Endothelial cell of umbilical vein (primary cell): ENCODE measurements around the gene HSD17B14. TPM values are rescaled to one million over a fixed set of nuclear protein-coding genes. Genes with fewer than 3 reads are reported as not detected.
"Not testable (repeated sequence)": the region's sequence is repeated elsewhere in the genome, so short reads cannot be mapped to it uniquely, and the experiment has no call there.

Experiments used
- BruUV-seq: library from RNA; stranded (reverse); fragments of 400-500 nt; replicated peaks from 2 replicates; lab custom pipeline; 2021; lab: Mats Ljungman, UMichigan
- CTCF ChIA-PET: fragments of 300-600, 350-600 bp; sonication (Branson Sonifier 250); formaldehyde crosslinking; loops from one replicate; lab custom pipeline; 2021; ENCODE audit warnings: antibody characterized with exemption, inconsistent platforms; lab: Charles Lee
- POLR2A ChIA-PET: fragments of 300-600, 350-600 bp; sonication (Branson Sonifier 250); formaldehyde crosslinking; loops from one replicate; lab custom pipeline; 2021; ENCODE audit warnings: antibody characterized with exemption, inconsistent platforms; lab: Charles Lee
- DNase-seq: peaks from one replicate; pipeline ENCODE4 v3.0.0-alpha.2; 2011; ENCODE audit warnings: low read depth, low spot score
- FAIRE-seq: peaks from 2 replicates; lab custom pipeline; 2011; peaks lifted over from hg19 to GRCh38; lab: Jason Lieb, UNC
- H2AFZ ChIP-seq: 2 replicates; pipeline ENCODE4 v1.6.0; 2012; ENCODE audit warnings: low read depth, low read length, control low read depth, inconsistent platforms
- H3K27ac ChIP-seq: 2 replicates; pipeline ENCODE4 v1.5.1; 2011; ENCODE audit warnings: low read depth, mild to moderate bottlenecking, control low read depth, low read length, moderate library complexity; ENCODE audit not compliant: insufficient read depth
- H3K27me3 ChIP-seq, 2 experiments: 2 replicates each; pipeline versions ENCODE4 v1.6.0 to v1.6.1; 2011; ENCODE audit warnings: low read length in 2 of 2, mixed read lengths in 1 of 2; ENCODE audit not compliant: control insufficient read depth in 2 of 2, insufficient read depth in 2 of 2
- H3K36me3 ChIP-seq, 2 experiments: 2 replicates in 1 of 2; 3 replicates in 1 of 2; pipeline ENCODE4 v1.5.1; 2011; ENCODE audit warnings: low read length in 2 of 2, mild to moderate bottlenecking in 1 of 2, moderate library complexity in 1 of 2; ENCODE audit not compliant: control insufficient read depth in 2 of 2, insufficient read depth in 2 of 2; ENCODE audit errors: extremely low read depth in 1 of 2
- H3K4me1 ChIP-seq: 3 replicates; pipeline ENCODE4 v1.5.1; 2011; ENCODE audit warnings: mild to moderate bottlenecking, low read length; ENCODE audit not compliant: control insufficient read depth, insufficient read depth; ENCODE audit errors: extremely low read depth
- H3K4me2 ChIP-seq: 2 replicates; pipeline ENCODE4 v1.6.1; 2011; ENCODE audit warnings: low read length, control low read depth, mixed read lengths; ENCODE audit not compliant: insufficient read depth
- H3K4me3 ChIP-seq, 3 experiments: fragments of 200-600 bp in 1 of 3; sonication (generic), shearing (Covaris generic) in 1 of 3; replicated peaks in 1 of 3; 2 replicates each; pipeline ENCODE4 v1.5.1; 2011 to 2016; ENCODE audit warnings: control low read depth in 3 of 3, low read length in 3 of 3, mild to moderate bottlenecking in 2 of 3, inconsistent platforms in 1 of 3, low read depth in 1 of 3, moderate library complexity in 1 of 3; ENCODE audit not compliant: insufficient read depth in 1 of 3
- H3K79me2 ChIP-seq: 2 replicates; pipeline ENCODE4 v1.6.0; 2012; ENCODE audit warnings: low read length, inconsistent platforms; ENCODE audit not compliant: control insufficient read depth, insufficient read depth
- H3K9ac ChIP-seq: replicated peaks from 2 replicates; pipeline ENCODE3; 2011; ENCODE audit warnings: low read length, control low read depth; ENCODE audit not compliant: insufficient read depth; ENCODE audit errors: extremely low read depth
- H3K9me1 ChIP-seq: replicated peaks from 3 replicates; pipeline ENCODE4 v1.6.0; 2011; ENCODE audit warnings: mild to moderate bottlenecking, low read length; ENCODE audit not compliant: control insufficient read depth, insufficient read depth; ENCODE audit errors: extremely low read depth
- H3K9me3 ChIP-seq: replicated peaks from 2 replicates; pipeline ENCODE4 v1.5.1; 2012; ENCODE audit warnings: low read length, inconsistent platforms; ENCODE audit not compliant: control insufficient read depth, insufficient read depth
- H4K20me1 ChIP-seq: replicated peaks from 2 replicates; pipeline ENCODE3; 2011; ENCODE audit warnings: mild to moderate bottlenecking, low read length; ENCODE audit not compliant: control insufficient read depth, insufficient read depth; ENCODE audit errors: extremely low read depth
- dilution Hi-C: fragments of 300-500 bp; cut with MboI; formaldehyde crosslinking; loops from one replicate; pipeline ENCODE4 v1.15.0; 2019; ENCODE audit warnings: low sequenced_read_pairs; ENCODE audit not compliant: extremely low pct_ligation_motif_present
- intact Hi-C: fragments of 100-400 bp; cut with micrococcal nuclease; formaldehyde crosslinking; loops from one replicate; pipeline ENCODE4 v1.10.0; 2022
- polyA plus RNA-seq, 4 experiments: library from polyadenylated mRNA; depleted of rRNA in 3 of 4; stranded (reverse) in 3 of 4; unstranded in 1 of 4; fragments of >200 nt; gene quantifications; 2 replicates each; pipeline versions ENCODE4 v1.2.1 to v1.2.3, GENCODE V29; 2011 to 2012; ENCODE audit warnings: missing spikeins in 1 of 4
- small RNA-seq: library from RNA; depleted of rRNA; stranded (forward); fragments of <200 nt; gene quantifications from one replicate; pipeline ENCODE3, GENCODE V24; 2012; ENCODE audit warnings: low replicate concordance, low read depth; ENCODE audit not compliant: insufficient read depth, insufficient read length
- total RNA-seq: library from RNA; stranded (reverse); gene quantifications from 2 replicates; pipeline ENCODE4 v1.2.3, GENCODE V29; 2021

The HSD17B14 gene
- total and polyA plus RNA-seq, 2 donors (not counting 3 experiments of a cell fraction or from before 2014, with no cell fraction given) = 20.9 to 46.3 TPM

DNA sequence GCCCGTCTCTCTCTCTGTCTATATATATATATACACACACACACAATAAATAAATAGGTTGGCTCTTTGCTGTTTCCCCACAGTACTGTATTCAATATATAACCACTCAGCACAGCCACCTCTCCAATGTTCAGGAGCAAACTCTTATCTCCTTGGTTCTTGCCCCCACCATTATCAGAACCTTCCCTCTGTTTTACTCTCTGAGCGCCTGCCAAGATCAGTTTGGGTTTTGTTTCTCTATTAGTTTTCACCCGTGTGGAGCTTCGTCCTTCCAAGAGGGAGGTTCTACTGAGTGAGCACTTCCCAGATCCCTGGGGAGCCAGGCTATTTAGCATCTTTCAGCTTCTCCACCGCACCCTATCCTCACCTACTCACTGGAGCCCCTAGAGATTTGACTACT lies 70.5 kb downstream of the HSD17B14 start:
- BruUV-seq, H3K4me2 ChIP-seq, DNase-seq, H4K20me1 ChIP-seq, H3K27me3 ChIP-seq, H3K36me3 ChIP-seq, H3K4me1 ChIP-seq, H2AFZ ChIP-seq, dilution Hi-C loops, H3K27ac ChIP-seq, H3K9me3 ChIP-seq, H3K9me1 ChIP-seq, H3K4me3 ChIP-seq, H3K9ac ChIP-seq, intact Hi-C loops, POLR2A ChIA-PET, H3K79me2 ChIP-seq: not testable (repeated sequence)
- CTCF ChIA-PET = interaction anchor here (0.8 kb wide), 1 partner anchor 205 kb away, joined by 3 read pairs; no protein-coding TSS in a partner anchor
- peak; percentile 15 for FAIRE-seq

Small RNA genes within 50 kb of the gene (small RNA-seq; reads per million reads assigned to genes)
- not detected for gene RNU6-317P

Other genes with a start within 250 kb of the HSD17B14 start
Only the 30 nearest of the 33 such genes appear.
- gene FAM83E, start 221.4 kb downstream of the HSD17B14 start, total RNA-seq = 1.7 and 3.5 TPM in 2 replicates
- 0.04 and 0.10 TPM in 2 replicates for gene FAM83E, start 221.4 kb downstream of the HSD17B14 start, polyA plus RNA-seq
- 1,402 and 1,407 TPM in 2 replicates for gene RPL18, start 217.3 kb downstream of the HSD17B14 start, total RNA-seq
- 2,154 and 2,376 TPM in 2 replicates for gene RPL18, start 217.3 kb downstream of the HSD17B14 start, polyA plus RNA-seq
- 30.5 and 31.1 TPM in 2 replicates for gene SPHK2, start 217.0 kb downstream of the HSD17B14 start, total RNA-seq
- 20.2 and 23.4 TPM in 2 replicates for gene SPHK2, start 217.0 kb downstream of the HSD17B14 start, polyA plus RNA-seq
- 0.78 and 1.5 TPM in 2 replicates for gene DBP, start 199.1 kb downstream of the HSD17B14 start, total RNA-seq
- gene DBP, start 199.1 kb downstream of the HSD17B14 start, polyA plus RNA-seq = 1.8 and 2.0 TPM in 2 replicates
- 2.8 TPM in 2 replicates for gene CA11, start 190.3 kb downstream of the HSD17B14 start, total RNA-seq
- 2.6 and 4.7 TPM in 2 replicates for gene CA11, start 190.3 kb downstream of the HSD17B14 start, polyA plus RNA-seq
- gene NTN5, start 163.5 kb downstream of the HSD17B14 start, total RNA-seq = 0.35 TPM in 1 of 2 replicates, not detected in the other
- gene NTN5, start 163.5 kb downstream of the HSD17B14 start, polyA plus RNA-seq = 0.11 and 0.18 TPM in 2 replicates
- not detected in 2 replicates for gene FUT2, start 140.5 kb downstream of the HSD17B14 start, total RNA-seq
- gene FUT2, start 140.5 kb downstream of the HSD17B14 start, polyA plus RNA-seq = not detected in 2 replicates
- 0.76 and 0.84 TPM in 2 replicates for gene MAMSTR, start 116.8 kb downstream of the HSD17B14 start, total RNA-seq
- gene MAMSTR, start 116.8 kb downstream of the HSD17B14 start, polyA plus RNA-seq = 0.57 and 0.94 TPM in 2 replicates
- gene RASIP1, start 95.9 kb downstream of the HSD17B14 start, total RNA-seq = 82.1 and 83.1 TPM in 2 replicates
- gene RASIP1, start 95.9 kb downstream of the HSD17B14 start, polyA plus RNA-seq = 66.2 and 76.2 TPM in 2 replicates
- 1.2 TPM in 2 replicates for gene IZUMO1, start 89.6 kb downstream of the HSD17B14 start, total RNA-seq
- gene IZUMO1, start 89.6 kb downstream of the HSD17B14 start, polyA plus RNA-seq = 0.18 and 0.35 TPM in 2 replicates
- gene FUT1, start 83.8 kb downstream of the HSD17B14 start, total RNA-seq = 4.8 and 5.2 TPM in 2 replicates
- 1.9 and 2.6 TPM in 2 replicates for gene FUT1, start 83.8 kb downstream of the HSD17B14 start, polyA plus RNA-seq
- not detected in 2 replicates for gene FGF21, start 81.0 kb downstream of the HSD17B14 start, total RNA-seq
- gene FGF21, start 81.0 kb downstream of the HSD17B14 start, polyA plus RNA-seq = not detected in 2 replicates
- 53.9 and 62.5 TPM in 2 replicates for gene BCAT2, start 25.5 kb downstream of the HSD17B14 start, total RNA-seq
- 62.0 and 74.7 TPM in 2 replicates for gene BCAT2, start 25.5 kb downstream of the HSD17B14 start, polyA plus RNA-seq
- gene PLEKHA4, start 32.1 kb upstream of the HSD17B14 start, total RNA-seq = 4.9 and 10.1 TPM in 2 replicates
- 3.9 and 4.5 TPM in 2 replicates for gene PLEKHA4, start 32.1 kb upstream of the HSD17B14 start, polyA plus RNA-seq
- 67.4 and 73.4 TPM in 2 replicates for gene PPP1R15A, start 35.9 kb upstream of the HSD17B14 start, total RNA-seq
- gene PPP1R15A, start 35.9 kb upstream of the HSD17B14 start, polyA plus RNA-seq = 34.3 and 42.3 TPM in 2 replicates
- not detected in 2 replicates for gene TULP2, start 62.3 kb upstream of the HSD17B14 start, total RNA-seq
- 0.08 and 0.18 TPM in 2 replicates for gene TULP2, start 62.3 kb upstream of the HSD17B14 start, polyA plus RNA-seq
- 190 and 194 TPM in 2 replicates for gene NUCB1, start 63.8 kb upstream of the HSD17B14 start, total RNA-seq
- gene NUCB1, start 63.8 kb upstream of the HSD17B14 start, polyA plus RNA-seq = 231 and 237 TPM in 2 replicates
- not detected in 2 replicates for gene DHDH, start 97.2 kb upstream of the HSD17B14 start, total RNA-seq
- not detected in 2 replicates for gene DHDH, start 97.2 kb upstream of the HSD17B14 start, polyA plus RNA-seq
- gene BAX, start 118.4 kb upstream of the HSD17B14 start, total RNA-seq = 267 and 295 TPM in 2 replicates
- gene BAX, start 118.4 kb upstream of the HSD17B14 start, polyA plus RNA-seq = 283 and 359 TPM in 2 replicates
- gene FTL, start 128.8 kb upstream of the HSD17B14 start, total RNA-seq = 1,636 and 1,937 TPM in 2 replicates
- gene FTL, start 128.8 kb upstream of the HSD17B14 start, polyA plus RNA-seq = 2,748 and 3,914 TPM in 2 replicates
- gene GYS1, start 156.8 kb upstream of the HSD17B14 start, total RNA-seq = 53.9 and 58.9 TPM in 2 replicates
- 39.0 and 41.7 TPM in 2 replicates for gene GYS1, start 156.8 kb upstream of the HSD17B14 start, polyA plus RNA-seq
- gene RUVBL2, start 157.4 kb upstream of the HSD17B14 start, total RNA-seq = 110 and 115 TPM in 2 replicates
- gene RUVBL2, start 157.4 kb upstream of the HSD17B14 start, polyA plus RNA-seq = 185 and 200 TPM in 2 replicates
- gene LHB, start 180.6 kb upstream of the HSD17B14 start, total RNA-seq = not detected in 2 replicates
- 1.3 and 1.4 TPM in 2 replicates for gene LHB, start 180.6 kb upstream of the HSD17B14 start, polyA plus RNA-seq
- not detected in 2 replicates for gene CGB3, start 187.8 kb upstream of the HSD17B14 start, total RNA-seq
- gene CGB3, start 187.8 kb upstream of the HSD17B14 start, polyA plus RNA-seq = not detected in 2 replicates
- not detected in 2 replicates for gene CGB2, start 195.4 kb upstream of the HSD17B14 start, total RNA-seq
- gene CGB2, start 195.4 kb upstream of the HSD17B14 start, polyA plus RNA-seq = not detected in 2 replicates
- not detected in 2 replicates for gene CGB1, start 200.4 kb upstream of the HSD17B14 start, total RNA-seq
- gene CGB1, start 200.4 kb upstream of the HSD17B14 start, polyA plus RNA-seq = not detected in 2 replicates
- not detected in 2 replicates for gene CGB5, start 207.4 kb upstream of the HSD17B14 start, total RNA-seq
- not detected in 2 replicates for gene CGB5, start 207.4 kb upstream of the HSD17B14 start, polyA plus RNA-seq
- gene CGB8, start 212.6 kb upstream of the HSD17B14 start, total RNA-seq = not detected in 2 replicates
- not detected in 2 replicates for gene CGB8, start 212.6 kb upstream of the HSD17B14 start, polyA plus RNA-seq
- 0.42 TPM in 1 of 2 replicates, not detected in the other for gene CGB7, start 221.3 kb upstream of the HSD17B14 start, total RNA-seq
- 0.41 and 0.62 TPM in 2 replicates for gene CGB7, start 221.3 kb upstream of the HSD17B14 start, polyA plus RNA-seq
- gene NTF4, start 228.3 kb upstream of the HSD17B14 start, total RNA-seq = not detected in 2 replicates
- not detected in 2 replicates for gene NTF4, start 228.3 kb upstream of the HSD17B14 start, polyA plus RNA-seq